HG03439 (cell line): ENCODE data around the gene FBXO27.
"Not testable (repeated sequence)": the region's sequence is repeated elsewhere in the genome, so short reads cannot be mapped to it uniquely, and the experiment has no call there.

ENCODE experiments used
- ATAC-seq: cut with Tn5 transposase; IDR thresholded peaks from one replicate; pipeline ENCODE4 v1.9.1; 2021; ENCODE audit warnings: mild to moderate bottlenecking, moderate library complexity; ENCODE audit not compliant: unreplicated experiment

FBXO27 gene

GRCh38 chr19:39032063-39032918 lies at the start of gene FBXO27:
TSS of gene FBXO27 (minus strand) at chr19:39032549. CDS start at chr19:39032227, 322 bp downstream.
- ATAC-seq: peak; percentile 20

GRCh38 chr19:39080431-39080830 lies 48.1 kb upstream of the FBXO27 start:
- ATAC-seq: no peak

- ATAC-seq: no peak
Observed at GRCh38 chr19:39078436-39079200, 46.3 kb upstream of the FBXO27 start.

- no peak for ATAC-seq
Observed at GRCh38 chr19:39077323-39077722, 45.0 kb upstream of the FBXO27 start.

- no peak for ATAC-seq
Observed at GRCh38 chr19:39074942-39075341, 42.6 kb upstream of the FBXO27 start.

GRCh38 chr19:39074205-39074692 lies 41.9 kb upstream of the FBXO27 start:
- no peak for ATAC-seq

- no peak for ATAC-seq
Observed at GRCh38 chr19:39070888-39071287, 38.5 kb upstream of the FBXO27 start.

GRCh38 chr19:39068259-39068658 lies 35.9 kb upstream of the FBXO27 start:
- ATAC-seq: not testable (repeated sequence)

GRCh38 chr19:39067104-39067503 lies 34.8 kb upstream of the FBXO27 start:
- ATAC-seq: no peak

GRCh38 chr19:39065928-39066327 lies 33.6 kb upstream of the FBXO27 start:
- no peak for ATAC-seq

GRCh38 chr19:39064405-39064804 lies 32.1 kb upstream of the FBXO27 start:
- no peak for ATAC-seq

- ATAC-seq: no peak
Observed at GRCh38 chr19:39060171-39060570, 27.8 kb upstream of the FBXO27 start.

- no peak for ATAC-seq
Observed at GRCh38 chr19:39059302-39059701, 27.0 kb upstream of the FBXO27 start.

GRCh38 chr19:39057615-39058014 lies 25.3 kb upstream of the FBXO27 start:
- ATAC-seq: no peak

- ATAC-seq: no peak
Observed at GRCh38 chr19:39054091-39054470, 21.7 kb upstream of the FBXO27 start.

- no peak for ATAC-seq
Observed at GRCh38 chr19:39053276-39054090, 21.1 kb upstream of the FBXO27 start.

- ATAC-seq: no peak
Observed at GRCh38 chr19:39052846-39053245, 20.5 kb upstream of the FBXO27 start.

GRCh38 chr19:39052243-39052746 lies 19.9 kb upstream of the FBXO27 start:
- no peak for ATAC-seq

- ATAC-seq: no peak
Observed at GRCh38 chr19:39047073-39047472, 14.7 kb upstream of the FBXO27 start.

- no peak for ATAC-seq
Observed at GRCh38 chr19:39046037-39046821, 13.9 kb upstream of the FBXO27 start.
